OCI-LY1 (cell line): Measurements from ENCODE around the gene QRFPR.

Experiments used
- H2AFZ ChIP-seq: fragments of 200-600 bp; sonication (generic), shearing (Covaris generic); 2 replicates; pipeline ENCODE4 v1.6.0; 2014; ENCODE audit warnings: antibody characterized with exemption, mild to moderate bottlenecking, low read length
- H3F3A ChIP-seq: fragments of 200-600 bp; sonication (generic), shearing (Covaris generic); 2 replicates; pipeline ENCODE4 v1.6.0; 2014; ENCODE audit warnings: mild to moderate bottlenecking, antibody characterized with exemption, low read length, moderate library complexity; ENCODE audit not compliant: insufficient read depth
- H3K27ac ChIP-seq: fragments of 200-600 bp; sonication (generic); 2 replicates; pipeline ENCODE4 v1.5.1; 2014; ENCODE audit warnings: low read length, mixed run types, mild to moderate bottlenecking, low read depth; ENCODE audit not compliant: poor library complexity, severe bottlenecking
- H3K27me3 ChIP-seq: fragments of 200-600 bp; sonication (generic); 2 replicates; pipeline ENCODE4 v1.6.0; 2014; ENCODE audit warnings: antibody characterized with exemption, mild to moderate bottlenecking, low read length, moderate library complexity; ENCODE audit not compliant: insufficient read depth
- H3K36me3 ChIP-seq: fragments of 200-600 bp; sonication (generic); 2 replicates; pipeline ENCODE4 v1.6.1; 2014; ENCODE audit warnings: mild to moderate bottlenecking, antibody characterized with exemption, low read length, moderate library complexity, mixed read lengths; ENCODE audit not compliant: insufficient read depth
- H3K4me1 ChIP-seq: fragments of 200-600 bp; sonication (generic); 2 replicates; pipeline ENCODE4 v1.5.1; 2014; ENCODE audit warnings: mild to moderate bottlenecking, low read length, moderate library complexity; ENCODE audit not compliant: insufficient read depth, severe bottlenecking
- H3K4me2 ChIP-seq: fragments of 200-600 bp; sonication (generic), shearing (Covaris generic); 2 replicates; pipeline ENCODE4 v1.6.1; 2014; ENCODE audit warnings: low read length
- H3K4me3 ChIP-seq: fragments of 200-600 bp; sonication (generic); 2 replicates; pipeline ENCODE4 v1.5.1; 2014; ENCODE audit warnings: low read length, low read depth, mild to moderate bottlenecking, mixed read lengths; ENCODE audit not compliant: poor library complexity, severe bottlenecking
- H3K79me2 ChIP-seq: fragments of 200-600 bp; shearing (Covaris generic); 2 replicates; pipeline ENCODE4 v1.6.1; 2016; ENCODE audit warnings: mixed run types, low read length, mixed read lengths; ENCODE audit not compliant: insufficient read depth
- H3K9ac ChIP-seq: fragments of 200-600 bp; sonication (generic), shearing (Covaris generic); 2 replicates; pipeline ENCODE4 v1.6.1; 2014; ENCODE audit warnings: mild to moderate bottlenecking, low read length, mixed read lengths
- H3K9me2 ChIP-seq: fragments of 200-600 bp; sonication (generic), shearing (Covaris generic); 2 replicates; pipeline ENCODE4 v1.6.1; 2014; ENCODE audit warnings: low read depth, mild to moderate bottlenecking, low read length, mixed read lengths
- H3K9me3 ChIP-seq: fragments of 200-600 bp; shearing (Covaris generic); 2 replicates; pipeline ENCODE4 v1.6.1; 2014; ENCODE audit warnings: low read length, mixed read lengths
- H4K20me1 ChIP-seq: fragments of 200-600 bp; sonication (generic), shearing (Covaris generic); 2 replicates; pipeline ENCODE4 v1.6.0; 2016; ENCODE audit warnings: mild to moderate bottlenecking, low read length; ENCODE audit not compliant: insufficient read depth
- CTCF ChIP-seq: fragments of 200-600 bp; sonication (generic), shearing (Covaris generic); IDR thresholded peaks from 2 replicates; pipeline ENCODE4 v1.5.1; 2017; ENCODE audit warnings: mild to moderate bottlenecking, antibody characterized with exemption, low read length, moderate library complexity, mixed read lengths
- EZH2 ChIP-seq: fragments of 200-600 bp; sonication (generic), shearing (Covaris generic); IDR thresholded peaks from 2 replicates; pipeline ENCODE4 v1.8.0; 2017; ENCODE audit warnings: borderline replicate concordance, mixed run types, mild to moderate bottlenecking, antibody characterized with exemption, low read length, moderate library complexity, mixed read lengths

Gene QRFPR

DNA sequence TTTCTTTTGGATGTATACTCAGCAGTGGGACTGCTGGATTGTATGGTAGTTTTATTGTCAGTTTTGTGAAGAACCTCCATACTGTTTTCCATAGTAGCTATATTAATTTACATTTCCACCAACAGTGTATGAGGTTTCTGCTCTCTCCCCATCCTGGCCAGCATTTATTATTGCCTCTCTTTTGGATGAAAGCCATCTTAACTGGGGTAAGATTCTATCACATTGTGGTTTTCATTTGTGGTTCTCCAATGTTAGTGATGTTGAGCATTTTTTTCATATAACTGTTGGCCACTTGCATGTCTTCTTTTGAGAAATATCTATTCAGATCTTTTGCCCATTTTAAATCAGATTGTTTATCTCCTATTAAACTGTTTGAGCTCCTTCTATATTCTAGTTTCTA lies 27.6 kb downstream of the QRFPR start:
- Histone ChIP-seq H3K4me3 (no peak overlapping the region), H3K27ac (no peak overlapping the region), H3K9ac (no peak overlapping the region), H3K36me3 (no peaks in the 10 kb centered on the region), H3K4me2 (no peak overlapping the region), H3K9me2 (no peaks in the 10 kb centered on the region), H3K79me2 (no peaks in the 10 kb centered on the region), H3K27me3 (no peaks in the 10 kb centered on the region), H3K9me3 (no peaks in the 10 kb centered on the region), H2AFZ (no peak overlapping the region), H4K20me1 (no peaks in the 10 kb centered on the region), H3K4me1 (no peaks in the 10 kb centered on the region), H3F3A (no peaks in the 10 kb centered on the region)
- no peak for TF ChIP-seq CTCF
- no peak for TF ChIP-seq EZH2

- no peak for TF ChIP-seq CTCF
- TF ChIP-seq EZH2: no peak
- Histone ChIP-seq H2AFZ (no peak overlapping the region), H3K9me3 (no peaks in the 10 kb centered on the region), H3K9ac (no peak overlapping the region), H3K27ac (no peak overlapping the region), H3F3A (no peaks in the 10 kb centered on the region), H3K4me2 (no peak overlapping the region), H4K20me1 (no peaks in the 10 kb centered on the region), H3K4me1 (no peaks in the 10 kb centered on the region), H3K27me3 (no peaks in the 10 kb centered on the region), H3K79me2 (no peaks in the 10 kb centered on the region), H3K4me3 (no peak overlapping the region), H3K9me2 (no peaks in the 10 kb centered on the region), H3K36me3 (no peaks in the 10 kb centered on the region)
These were observed 36.7 kb downstream of the QRFPR start for GRCh38 chr4:121344098-121344497.

DNA sequence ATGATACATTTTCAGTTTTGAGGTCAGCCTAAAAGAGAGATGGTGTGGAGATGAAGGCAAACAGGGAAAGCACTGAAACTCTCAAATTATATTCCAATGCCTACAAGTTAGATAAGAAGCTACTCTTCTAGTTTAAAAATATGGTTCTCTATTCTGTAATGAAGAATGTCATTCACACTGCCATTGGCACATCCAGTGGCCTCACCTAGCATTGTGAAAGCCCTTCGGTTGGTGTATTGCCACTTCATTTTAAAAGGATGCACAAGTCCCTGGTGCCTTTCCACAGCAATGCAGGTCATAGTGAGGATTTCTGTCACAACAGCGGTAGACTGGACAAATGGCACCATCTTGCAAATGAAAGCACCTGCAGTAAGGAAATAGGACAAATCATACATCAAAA lies 40.6 kb downstream of the QRFPR start:
- Histone ChIP-seq H3K9ac (no peak overlapping the region), H3K9me3 (no peaks in the 10 kb centered on the region), H3K4me3 (no peak overlapping the region), H3K79me2 (no peaks in the 10 kb centered on the region), H4K20me1 (no peaks in the 10 kb centered on the region), H3K4me1 (no peaks in the 10 kb centered on the region), H3K27ac (no peak overlapping the region), H3F3A (no peaks in the 10 kb centered on the region), H3K9me2 (no peaks in the 10 kb centered on the region), H3K36me3 (no peaks in the 10 kb centered on the region), H3K4me2 (no peak overlapping the region), H3K27me3 (no peaks in the 10 kb centered on the region), H2AFZ (no peak overlapping the region)
- TF ChIP-seq EZH2 (no peak), CTCF (no peak)
